NCI-H1417 (cell line): ENCODE data around the gene ACSL4.

Source experiments
- DNase-seq, 3 experiments: peaks; one replicate each; lab custom pipeline; 2025; lab: John Stamatoyannopoulos, UW

ACSL4 gene

DNA sequence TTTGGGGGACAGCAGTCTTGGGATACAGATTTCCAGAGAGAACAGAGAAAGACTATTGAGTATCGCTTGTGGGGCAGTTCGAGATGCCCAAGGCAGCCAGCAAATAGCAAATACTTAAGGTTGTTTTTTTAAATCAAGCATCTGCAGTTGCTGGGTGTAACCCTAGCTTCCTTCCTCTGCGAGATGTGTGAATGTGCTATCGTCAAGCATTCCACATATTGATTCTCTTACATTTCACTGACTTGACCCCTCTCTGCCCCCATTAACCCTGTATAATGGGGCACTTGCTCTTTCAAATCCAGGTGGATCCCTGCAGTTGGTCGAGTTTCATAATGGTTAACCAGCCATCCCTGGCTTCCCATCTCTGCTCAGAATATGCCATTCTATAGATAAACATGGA lies 131.6 kb downstream of the ACSL4 start:
- DNase-seq = no peak

DNA sequence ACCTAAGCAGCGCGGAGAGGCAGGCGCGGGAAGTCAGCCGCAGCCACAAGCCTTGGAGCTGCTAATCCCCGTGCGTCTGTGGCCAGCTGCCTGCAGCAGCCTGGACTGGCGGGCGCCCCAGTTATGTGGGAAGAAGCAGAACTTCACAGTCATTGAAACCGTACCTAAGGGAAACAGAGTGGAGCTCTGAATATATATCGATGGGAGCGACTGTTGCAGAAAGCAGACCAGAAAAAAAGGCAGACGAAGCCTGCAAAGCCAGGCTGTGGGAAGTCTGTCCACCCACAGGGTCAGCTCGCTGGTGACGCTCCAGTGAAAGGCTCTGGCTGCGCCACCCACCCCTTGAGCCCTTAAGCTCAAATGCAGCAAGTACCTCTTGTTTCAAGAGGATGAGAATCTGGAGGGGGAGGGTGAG lies 132.8 kb downstream of the ACSL4 start:
- DNase-seq = peak; percentile 37 to 66 (median 50)

DNA sequence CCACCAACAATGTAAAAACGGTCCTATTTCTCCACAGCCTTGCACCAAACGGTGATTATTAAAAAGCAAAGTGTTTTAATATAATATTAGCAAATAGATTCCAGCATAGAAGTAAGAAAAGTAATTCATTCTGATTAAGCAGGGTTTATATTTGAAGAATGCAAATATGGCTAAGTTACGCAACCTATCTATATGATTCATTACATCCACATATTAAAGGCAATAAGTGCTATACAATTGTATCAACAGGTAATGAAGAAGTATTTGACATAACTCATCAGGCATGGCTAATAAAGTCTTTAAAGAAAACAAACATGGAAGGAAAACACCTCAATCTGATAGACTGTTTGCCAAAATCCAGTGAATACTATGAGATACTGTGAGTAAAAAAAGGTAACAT lies 137.0 kb downstream of the ACSL4 start:
- DNase-seq = no peak
